Measurements from ENCODE around the gene CATSPERB. TPM values are rescaled to one million over a fixed set of nuclear protein-coding genes. Genes with fewer than 3 reads are reported as not detected.

CATSPERB gene
- total and polyA plus RNA-seq, 2 experiments from 2014 or later: 0.27 to 0.38 TPM

GRCh38 chr14:91613459-91614112 is 118.3 kb downstream of the CATSPERB start (continued):
- TF ChIP-seq, protein P1, sequence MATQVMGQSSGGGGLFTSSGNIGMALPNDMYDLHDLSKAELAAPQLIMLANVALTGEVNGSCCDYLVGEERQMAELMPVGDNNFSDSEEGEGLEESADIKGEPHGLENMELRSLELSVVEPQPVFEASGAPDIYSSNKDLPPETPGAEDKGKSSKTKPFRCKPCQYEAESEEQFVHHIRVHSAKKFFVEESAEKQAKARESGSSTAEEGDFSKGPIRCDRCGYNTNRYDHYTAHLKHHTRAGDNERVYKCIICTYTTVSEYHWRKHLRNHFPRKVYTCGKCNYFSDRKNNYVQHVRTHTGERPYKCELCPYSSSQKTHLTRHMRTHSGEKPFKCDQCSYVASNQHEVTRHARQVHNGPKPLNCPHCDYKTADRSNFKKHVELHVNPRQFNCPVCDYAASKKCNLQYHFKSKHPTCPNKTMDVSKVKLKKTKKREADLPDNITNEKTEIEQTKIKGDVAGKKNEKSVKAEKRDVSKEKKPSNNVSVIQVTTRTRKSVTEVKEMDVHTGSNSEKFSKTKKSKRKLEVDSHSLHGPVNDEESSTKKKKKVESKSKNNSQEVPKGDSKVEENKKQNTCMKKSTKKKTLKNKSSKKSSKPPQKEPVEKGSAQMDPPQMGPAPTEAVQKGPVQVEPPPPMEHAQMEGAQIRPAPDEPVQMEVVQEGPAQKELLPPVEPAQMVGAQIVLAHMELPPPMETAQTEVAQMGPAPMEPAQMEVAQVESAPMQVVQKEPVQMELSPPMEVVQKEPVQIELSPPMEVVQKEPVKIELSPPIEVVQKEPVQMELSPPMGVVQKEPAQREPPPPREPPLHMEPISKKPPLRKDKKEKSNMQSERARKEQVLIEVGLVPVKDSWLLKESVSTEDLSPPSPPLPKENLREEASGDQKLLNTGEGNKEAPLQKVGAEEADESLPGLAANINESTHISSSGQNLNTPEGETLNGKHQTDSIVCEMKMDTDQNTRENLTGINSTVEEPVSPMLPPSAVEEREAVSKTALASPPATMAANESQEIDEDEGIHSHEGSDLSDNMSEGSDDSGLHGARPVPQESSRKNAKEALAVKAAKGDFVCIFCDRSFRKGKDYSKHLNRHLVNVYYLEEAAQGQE (IDR thresholded peaks at IDR 0.05; ENCODE audit: unreplicated experiment): no peak
- TF ChIP-seq, protein P2, sequence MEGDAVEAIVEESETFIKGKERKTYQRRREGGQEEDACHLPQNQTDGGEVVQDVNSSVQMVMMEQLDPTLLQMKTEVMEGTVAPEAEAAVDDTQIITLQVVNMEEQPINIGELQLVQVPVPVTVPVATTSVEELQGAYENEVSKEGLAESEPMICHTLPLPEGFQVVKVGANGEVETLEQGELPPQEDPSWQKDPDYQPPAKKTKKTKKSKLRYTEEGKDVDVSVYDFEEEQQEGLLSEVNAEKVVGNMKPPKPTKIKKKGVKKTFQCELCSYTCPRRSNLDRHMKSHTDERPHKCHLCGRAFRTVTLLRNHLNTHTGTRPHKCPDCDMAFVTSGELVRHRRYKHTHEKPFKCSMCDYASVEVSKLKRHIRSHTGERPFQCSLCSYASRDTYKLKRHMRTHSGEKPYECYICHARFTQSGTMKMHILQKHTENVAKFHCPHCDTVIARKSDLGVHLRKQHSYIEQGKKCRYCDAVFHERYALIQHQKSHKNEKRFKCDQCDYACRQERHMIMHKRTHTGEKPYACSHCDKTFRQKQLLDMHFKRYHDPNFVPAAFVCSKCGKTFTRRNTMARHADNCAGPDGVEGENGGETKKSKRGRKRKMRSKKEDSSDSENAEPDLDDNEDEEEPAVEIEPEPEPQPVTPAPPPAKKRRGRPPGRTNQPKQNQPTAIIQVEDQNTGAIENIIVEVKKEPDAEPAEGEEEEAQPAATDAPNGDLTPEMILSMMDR (conservative IDR thresholded peaks at IDR 0.05; ENCODE audit: low read depth in 2 of 2): no peak
- TF ChIP-seq JUNB (IDR thresholded peaks at IDR 0.05; ENCODE audit: unreplicated experiment) (no peak), ZNF331 (CRISPR knock-in tag; IDR thresholded peaks at IDR 0.05; ENCODE audit: low read depth) (no peak), EZH2 (IDR thresholded peaks at IDR 0.05; ENCODE audit: low read depth, unreplicated experiment) (no peak), NANOG (IDR thresholded peaks at IDR 0.05; ENCODE audit: borderline replicate concordance) (no peak)

- no peak for ATAC-seq
- 0 out of 2 replicates have a peak, but pooled peaks cover 5% of the 10 kb centered on the region for H3K4me1 ChIP-seq (ENCODE audit: insufficient read depth)
- H3K36me3 Mint-ChIP-seq (ENCODE audit: low read depth): peaks cover 14% of the 10 kb centered on the region; the same call in 2 of the 3 replicates
- TF ChIP-seq, protein P1 (IDR thresholded peaks at IDR 0.05; ENCODE audit: unreplicated experiment): no peak
- TF ChIP-seq ZNF462 (CRISPR knock-in tag; IDR thresholded peaks at IDR 0.05) (no peak), CREB1 (CRISPR knock-in tag; IDR thresholded peaks at IDR 0.05; ENCODE audit: low read depth) (no peak), JUNB (IDR thresholded peaks at IDR 0.05; ENCODE audit: unreplicated experiment) (no peak), NANOG (IDR thresholded peaks at IDR 0.05; ENCODE audit: borderline replicate concordance) (no peak)
Measured at GRCh38 chr14:91611528-91611927, 120.4 kb downstream of the CATSPERB start.

More at GRCh38 chr14:91611528-91611927, 120.4 kb downstream of the CATSPERB start:
- DNase-seq (ENCODE audit: low spot score): no peak
- Mint-ChIP-seq H3K4me1 (peaks cover 6% of the 10 kb centered on the region), H3K27ac (no peak overlapping the region), H3K9me3 (peaks cover 20% of the 10 kb centered on the region), H3K4me3 (no peak overlapping the region), H3K27me3 (ENCODE audit: insufficient read depth, low read depth, poor library complexity) (peaks cover 2% of the 10 kb centered on the region)
- H3K4me3 ChIP-seq: no peak overlapping the region
- no peak overlapping the region for H3K4me2 ChIP-seq
- H3K27me3 ChIP-seq (ENCODE audit: insufficient read depth): no peaks in the 10 kb centered on the region
- H3K27ac ChIP-seq (ENCODE audit: low read depth): no peak overlapping the region
- H4K20me1 ChIP-seq (replicated peaks; ENCODE audit: insufficient read depth): no peaks in the 10 kb centered on the region
- no peak overlapping the region for H2AFZ ChIP-seq
- no peaks in the 10 kb centered on the region for H3K79me2 ChIP-seq (replicated peaks; ENCODE audit: insufficient read depth)
- H3K36me3 ChIP-seq (ENCODE audit: insufficient read depth): no peaks in the 10 kb centered on the region
- H3K9me2 ChIP-seq (ENCODE audit: insufficient read depth): no peaks in the 10 kb centered on the region
- no peaks in the 10 kb centered on the region for H3F3A ChIP-seq (replicated peaks; ENCODE audit: low read depth)

Data from GM23338 (cell line).